ENCODE measurements around the gene LRMDA. TPM values are rescaled to one million over a fixed set of nuclear protein-coding genes. Genes with fewer than 3 reads are reported as not detected.

The LRMDA gene
- total RNA-seq, 1 donor from 2014 or later: 19.4 TPM

DNA sequence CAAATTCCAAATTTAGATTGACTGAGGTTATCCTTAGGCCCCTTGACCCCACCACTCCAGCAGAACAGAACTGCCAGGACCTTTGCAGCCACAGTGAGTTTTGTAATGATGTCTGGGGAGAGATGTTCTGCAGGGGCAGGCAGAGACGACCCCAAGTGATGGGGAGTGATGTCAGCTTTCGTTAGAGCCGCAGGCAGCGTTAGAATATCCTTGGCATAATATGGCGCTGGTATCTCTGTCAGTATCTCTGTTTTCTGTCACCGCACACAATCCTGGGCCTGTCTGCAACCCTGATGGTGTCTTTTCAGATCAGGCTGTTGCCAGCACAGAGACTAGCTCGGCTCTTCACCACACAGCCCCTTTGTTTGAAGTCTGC, 1122.6 kb downstream of the LRMDA start:
- Mint-ChIP-seq H3K4me1 (ENCODE audit: unreplicated experiment) (peaks cover 3% of the 10 kb centered on the region), H3K9me3 (ENCODE audit: unreplicated experiment) (no peaks in the 10 kb centered on the region), H3K4me3 (ENCODE audit: unreplicated experiment) (no peak overlapping the region), H3K27ac (ENCODE audit: unreplicated experiment) (no peak overlapping the region), H3K36me3 (ENCODE audit: low read depth, unreplicated experiment) (no peaks in the 10 kb centered on the region), H3K27me3 (ENCODE audit: unreplicated experiment) (no peaks in the 10 kb centered on the region)
- TF ChIP-seq, protein P1, sequence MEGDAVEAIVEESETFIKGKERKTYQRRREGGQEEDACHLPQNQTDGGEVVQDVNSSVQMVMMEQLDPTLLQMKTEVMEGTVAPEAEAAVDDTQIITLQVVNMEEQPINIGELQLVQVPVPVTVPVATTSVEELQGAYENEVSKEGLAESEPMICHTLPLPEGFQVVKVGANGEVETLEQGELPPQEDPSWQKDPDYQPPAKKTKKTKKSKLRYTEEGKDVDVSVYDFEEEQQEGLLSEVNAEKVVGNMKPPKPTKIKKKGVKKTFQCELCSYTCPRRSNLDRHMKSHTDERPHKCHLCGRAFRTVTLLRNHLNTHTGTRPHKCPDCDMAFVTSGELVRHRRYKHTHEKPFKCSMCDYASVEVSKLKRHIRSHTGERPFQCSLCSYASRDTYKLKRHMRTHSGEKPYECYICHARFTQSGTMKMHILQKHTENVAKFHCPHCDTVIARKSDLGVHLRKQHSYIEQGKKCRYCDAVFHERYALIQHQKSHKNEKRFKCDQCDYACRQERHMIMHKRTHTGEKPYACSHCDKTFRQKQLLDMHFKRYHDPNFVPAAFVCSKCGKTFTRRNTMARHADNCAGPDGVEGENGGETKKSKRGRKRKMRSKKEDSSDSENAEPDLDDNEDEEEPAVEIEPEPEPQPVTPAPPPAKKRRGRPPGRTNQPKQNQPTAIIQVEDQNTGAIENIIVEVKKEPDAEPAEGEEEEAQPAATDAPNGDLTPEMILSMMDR (IDR thresholded peaks at IDR 0.05; ENCODE audit: unreplicated experiment): no peak
- no peak for DNase-seq (ENCODE audit: low spot score)

DNA sequence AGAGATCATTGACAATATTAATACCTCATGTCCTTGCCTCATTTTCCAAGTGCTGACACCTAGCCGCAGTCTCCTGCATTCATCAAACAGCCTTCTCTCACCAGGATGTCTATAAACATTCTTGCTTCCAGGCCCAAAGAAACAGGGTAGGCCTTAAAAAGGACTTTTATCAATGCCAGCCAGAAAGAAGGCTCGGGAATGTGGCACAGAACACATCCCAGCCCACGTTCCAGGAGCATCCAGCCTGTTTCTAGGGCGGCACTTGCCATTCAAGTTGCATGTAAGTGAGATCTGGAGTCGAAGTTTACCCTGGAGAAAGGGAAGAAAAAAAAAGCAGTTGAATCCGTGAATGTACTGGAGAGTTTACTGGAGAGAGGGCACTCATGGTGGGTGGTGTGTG, 1123.1 kb downstream of the LRMDA start:
- H3K27ac Mint-ChIP-seq (ENCODE audit: unreplicated experiment): no peak overlapping the region
- TF ChIP-seq, protein P1 (IDR thresholded peaks at IDR 0.05; ENCODE audit: unreplicated experiment): no peak
- no peak for DNase-seq (ENCODE audit: low spot score)
- H3K36me3 Mint-ChIP-seq (ENCODE audit: low read depth, unreplicated experiment): no peaks in the 10 kb centered on the region
- no peak overlapping the region for H3K4me3 Mint-ChIP-seq (ENCODE audit: unreplicated experiment)
- H3K27me3 Mint-ChIP-seq (ENCODE audit: unreplicated experiment): no peaks in the 10 kb centered on the region
- H3K9me3 Mint-ChIP-seq (ENCODE audit: unreplicated experiment): no peaks in the 10 kb centered on the region
- no peaks in the 10 kb centered on the region for H3K4me1 Mint-ChIP-seq (ENCODE audit: unreplicated experiment)

DNA sequence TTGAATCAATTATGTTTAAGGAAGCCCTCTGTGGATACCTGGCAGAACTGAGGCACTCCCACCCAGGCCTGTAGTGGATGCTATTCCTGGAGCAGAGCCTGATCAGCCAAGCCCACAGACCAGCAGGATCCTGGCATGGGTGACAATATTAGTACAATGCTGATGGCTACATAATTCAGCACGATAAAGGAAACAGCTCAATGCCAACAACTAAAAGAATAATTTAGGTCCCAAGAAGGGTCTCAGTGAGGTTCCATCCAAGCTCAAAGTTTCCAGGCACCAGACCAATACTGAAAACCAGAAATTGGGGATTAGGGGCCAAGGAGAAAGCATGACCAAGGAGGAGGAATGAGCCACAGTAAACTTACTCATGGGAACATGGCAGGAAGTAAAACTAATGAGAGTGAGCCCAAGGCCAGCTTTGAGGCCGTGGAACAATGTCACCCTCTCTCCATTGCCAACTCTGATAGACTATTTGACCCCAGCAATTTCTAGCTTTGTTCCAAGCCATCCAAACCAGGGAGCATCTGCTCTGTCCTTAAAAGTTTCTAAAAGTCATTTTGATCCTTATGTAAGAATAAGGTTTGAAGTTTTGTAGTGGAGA, 1123.7 kb downstream of the LRMDA start:
- no peak for DNase-seq (ENCODE audit: low spot score)
- H3K4me3 Mint-ChIP-seq (ENCODE audit: unreplicated experiment): no peak overlapping the region
- H3K4me1 Mint-ChIP-seq (ENCODE audit: unreplicated experiment): no peaks in the 10 kb centered on the region
- H3K27me3 Mint-ChIP-seq (ENCODE audit: unreplicated experiment): no peaks in the 10 kb centered on the region
- TF ChIP-seq, protein P1 (IDR thresholded peaks at IDR 0.05; ENCODE audit: unreplicated experiment): no peak
- no peaks in the 10 kb centered on the region for H3K36me3 Mint-ChIP-seq (ENCODE audit: low read depth, unreplicated experiment)
- H3K27ac Mint-ChIP-seq (ENCODE audit: unreplicated experiment): no peak overlapping the region
- H3K9me3 Mint-ChIP-seq (ENCODE audit: unreplicated experiment): no peaks in the 10 kb centered on the region

DNA sequence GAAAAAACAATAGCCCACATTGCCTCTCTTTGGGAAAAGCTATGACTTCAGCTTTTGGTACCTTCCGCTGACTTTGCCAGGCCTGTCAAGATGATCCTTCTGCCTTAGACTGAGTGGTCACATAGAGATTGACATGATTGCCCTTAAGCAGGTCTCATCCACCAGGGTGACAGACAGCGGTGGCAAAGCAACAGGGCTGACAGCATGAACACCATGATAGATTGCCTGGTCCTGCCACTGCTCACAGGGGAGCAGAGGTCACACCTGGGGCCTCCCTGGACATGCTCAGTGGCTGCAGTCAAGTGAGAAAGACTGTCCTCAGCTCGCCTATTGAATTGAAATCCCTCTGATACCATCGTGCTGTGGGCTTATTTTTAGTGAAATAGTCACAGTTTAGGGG, 1125.9 kb downstream of the LRMDA start:
- H3K4me3 Mint-ChIP-seq (ENCODE audit: unreplicated experiment): no peak overlapping the region
- no peak overlapping the region for H3K27ac Mint-ChIP-seq (ENCODE audit: unreplicated experiment)
- no peak for DNase-seq (ENCODE audit: low spot score)
- H3K9me3 Mint-ChIP-seq (ENCODE audit: unreplicated experiment): no peaks in the 10 kb centered on the region
- H3K36me3 Mint-ChIP-seq (ENCODE audit: low read depth, unreplicated experiment): no peaks in the 10 kb centered on the region
- no peaks in the 10 kb centered on the region for H3K27me3 Mint-ChIP-seq (ENCODE audit: unreplicated experiment)
- TF ChIP-seq, protein P1 (IDR thresholded peaks at IDR 0.05; ENCODE audit: unreplicated experiment): no peak
- H3K4me1 Mint-ChIP-seq (ENCODE audit: unreplicated experiment): no peaks in the 10 kb centered on the region

DNA sequence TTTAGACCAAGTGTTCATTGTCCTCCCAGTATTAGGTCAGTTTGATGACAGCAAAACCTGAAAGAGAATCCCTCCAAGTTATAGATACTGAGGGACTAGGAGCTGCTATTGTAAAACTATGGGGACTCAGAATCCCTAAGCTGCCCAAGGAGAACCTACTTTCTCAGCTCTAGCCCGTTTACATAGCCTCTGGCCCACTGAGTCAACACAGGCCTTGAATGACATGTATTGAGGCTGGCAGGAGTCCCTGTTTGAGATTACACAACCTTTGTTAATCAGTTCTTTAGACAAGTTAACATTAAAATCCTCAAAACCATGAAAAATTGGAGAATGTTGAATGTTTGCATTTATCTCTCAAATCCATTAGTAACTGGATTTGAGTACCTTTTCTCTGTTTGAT, 1127.2 kb downstream of the LRMDA start:
- no peak for DNase-seq (ENCODE audit: low spot score)
- H3K9me3 Mint-ChIP-seq (ENCODE audit: unreplicated experiment): no peaks in the 10 kb centered on the region
- no peaks in the 10 kb centered on the region for H3K4me1 Mint-ChIP-seq (ENCODE audit: unreplicated experiment)
- TF ChIP-seq, protein P1 (IDR thresholded peaks at IDR 0.05; ENCODE audit: unreplicated experiment): no peak
- H3K4me3 Mint-ChIP-seq (ENCODE audit: unreplicated experiment): no peak overlapping the region
- no peak overlapping the region for H3K27ac Mint-ChIP-seq (ENCODE audit: unreplicated experiment)
- H3K27me3 Mint-ChIP-seq (ENCODE audit: unreplicated experiment): no peaks in the 10 kb centered on the region
- H3K36me3 Mint-ChIP-seq (ENCODE audit: low read depth, unreplicated experiment): no peaks in the 10 kb centered on the region
